HG02943 (cell line): Measurements from ENCODE around the gene TPRG1.

Source experiments
- ATAC-seq: cut with Tn5 transposase; IDR thresholded peaks from one replicate; pipeline ENCODE4 v1.9.1; 2021; ENCODE audit warnings: mild to moderate bottlenecking, low read depth, moderate library complexity; ENCODE audit not compliant: unreplicated experiment

Gene TPRG1

GRCh38 chr3:189160519-189161309 is 11.1 kb upstream of the TPRG1 start:
- no peak for ATAC-seq

- no peak for ATAC-seq
These were observed 6.6 kb upstream of the TPRG1 start for GRCh38 chr3:189165092-189165612.

- ATAC-seq = no peak
These were observed 5.5 kb upstream of the TPRG1 start for GRCh38 chr3:189166321-189166720.

- no peak for ATAC-seq
These were observed 4.6 kb upstream of the TPRG1 start for GRCh38 chr3:189167027-189167766.

GRCh38 chr3:189168711-189169110 is 3.1 kb upstream of the TPRG1 start:
- no peak for ATAC-seq

- no peak for ATAC-seq
These were observed 2.0 kb upstream of the TPRG1 start for GRCh38 chr3:189169728-189170127.

- no peak for ATAC-seq
These were observed 1.2 kb upstream of the TPRG1 start for GRCh38 chr3:189170559-189170958.

- no peak for ATAC-seq
These were observed 1.1 kb downstream of the TPRG1 start for GRCh38 chr3:189172668-189173419.

GRCh38 chr3:189184566-189184965 is 12.8 kb downstream of the TPRG1 start:
- ATAC-seq = no peak

GRCh38 chr3:189186101-189186500 is 14.3 kb downstream of the TPRG1 start:
- no peak for ATAC-seq

GRCh38 chr3:189188466-189188865 is 16.7 kb downstream of the TPRG1 start:
- ATAC-seq = no peak

GRCh38 chr3:189192725-189193124 is 21.0 kb downstream of the TPRG1 start:
- no peak for ATAC-seq

- no peak for ATAC-seq
These were observed 23.5 kb downstream of the TPRG1 start for GRCh38 chr3:189195302-189195701.

GRCh38 chr3:189202106-189202505 is 30.3 kb downstream of the TPRG1 start:
- no peak for ATAC-seq

GRCh38 chr3:189202583-189202982 is 30.8 kb downstream of the TPRG1 start:
- ATAC-seq = no peak

- ATAC-seq = no peak
These were observed 32.5 kb downstream of the TPRG1 start for GRCh38 chr3:189204167-189204866.

- ATAC-seq = no peak
These were observed 33.2 kb downstream of the TPRG1 start for GRCh38 chr3:189204937-189205336.

- no peak for ATAC-seq
These were observed 38.5 kb downstream of the TPRG1 start for GRCh38 chr3:189210251-189210770.

- ATAC-seq = no peak
These were observed 40.9 kb downstream of the TPRG1 start for GRCh38 chr3:189212681-189213080.

- no peak for ATAC-seq
These were observed 42.9 kb downstream of the TPRG1 start for GRCh38 chr3:189214651-189215050.
